ENCODE measurements around the gene KSR1. TPM values are rescaled to one million over a fixed set of nuclear protein-coding genes. Genes with fewer than 3 reads are reported as not detected.

Gene KSR1
- total and polyA plus RNA-seq, 9 of the 15 experiments (the other 6 are each of a cell fraction or from before 2014, with no cell fraction given), result 1.4 to 51.7 (median 18.4) TPM

- TF ChIP-seq ARID3A (IDR thresholded peaks at IDR 0.05; ENCODE audit: borderline replicate concordance, low read depth, low read length), result no peak
- TF ChIP-seq DMBX1 (CRISPR knock-in tag; IDR thresholded peaks at IDR 0.05; ENCODE audit: borderline replicate concordance), result peak; percentile 54; the same call in 1 of the 2 replicates
- no peak for TF ChIP-seq ZNF707 (CRISPR knock-in tag; conservative IDR thresholded peaks at IDR 0.05)
- 0 out of 4 replicates have a peak, but pooled peaks of 1 of the 2 experiments have one; percentile 39 for TF ChIP-seq RCOR1 (IDR thresholded peaks at IDR 0.05; ENCODE audit: borderline replicate concordance in 1 of 2, low read depth in 2 of 2, low read length in 2 of 2)
- no peak for TF ChIP-seq ZNF445 (CRISPR knock-in tag; IDR thresholded peaks at IDR 0.05; ENCODE audit: low read depth)
- peak; percentile 39; the same call in 1 of the 2 replicates for TF ChIP-seq ZEB2 (IDR thresholded peaks at IDR 0.05)
Measured at GRCh38 chr17:27526604-27527002, 70.4 kb downstream of the KSR1 start (continued).

- H2AFZ ChIP-seq (ENCODE audit: low read depth, low read length), result peak overlapping the region; percentile 21
- BruUV-seq (replicated peaks), result TSS peak; percentile 34
- peak; percentile 83 for FAIRE-seq
- H3K9me1 ChIP-seq (ENCODE audit: control insufficient read depth, insufficient read depth, low read length), result no peaks in the 10 kb centered on the region
- no peaks in the 10 kb centered on the region for H4K20me1 ChIP-seq (replicated peaks; ENCODE audit: control insufficient read depth, insufficient read depth, low read length)
- H3K79me2 ChIP-seq (ENCODE audit: control insufficient read depth, insufficient read depth, low read length), result peaks cover 87% of the 10 kb centered on the region
- no peaks in the 10 kb centered on the region for H3K9me3 ChIP-seq (replicated peaks; ENCODE audit: control insufficient read depth, insufficient read depth, low read depth, low read length)
- intact Hi-C loops (cut with micrococcal nuclease) (loop anchor here (2.0 kb wide), 3 partner anchors 45 to 71 kb away; no protein-coding TSS in a partner anchor), in situ Hi-C loops (cut with MboI) (no loop called here)
- CTCF ChIA-PET (ENCODE audit: low intra/inter-chr PET ratio), result no interaction called here
- H3K36me3 ChIP-seq (ENCODE audit: control insufficient read depth, insufficient read depth, low read length), result no peaks in the 10 kb centered on the region; the same call in 2 of the 3 replicates
- H3K27me3 ChIP-seq (ENCODE audit: control insufficient read depth in 2 of 2, insufficient read depth in 2 of 2, low read length in 2 of 2), result no peaks in the 10 kb centered on the region
- H3K4me3 ChIP-seq, result no peak overlapping the region
- under 1% methylated on average over 7 of the region's 7 CpGs for WGBS (ENCODE audit: insufficient coverage, low coverage, missing lambda C conversion rate)
- POLR2A ChIA-PET, result interaction anchor here (1.1 kb wide), 1 partner anchor 186 kb away, joined by 4 read pairs; no protein-coding TSS in a partner anchor
- peak; percentile 73 for ATAC-seq
- H3K4me1 ChIP-seq (replicated peaks in 1 of 2; ENCODE audit: control insufficient read depth in 2 of 2, insufficient read depth in 2 of 2, low read length in 2 of 2), result peaks cover 36 to 81% of the 10 kb centered on the region in 2 experiments
- H3K27ac ChIP-seq (ENCODE audit: extremely low read depth, low read depth, low read length), result peak overlapping the region; percentile 80
- peak; percentile 37 to 86 (median 60) for DNase-seq (ENCODE audit: extremely low read depth in 1 of 4, low spot score in 3 of 4)
- H3K4me2 ChIP-seq (ENCODE audit: insufficient read depth, low read length), result peak overlapping the region; percentile 62
- H3K9ac ChIP-seq (ENCODE audit: insufficient read depth in 1 of 2, low read depth in 2 of 2, low read length in 2 of 2), result peak overlapping the region; percentile 56 to 88
- TF ChIP-seq CTCF (IDR thresholded peaks at IDR 0.05 in 2 of 3, conservative IDR thresholded peaks at IDR 0.05 in 1 of 3; ENCODE audit: insufficient read depth in 2 of 3, low read depth in 1 of 3, low read length in 3 of 3), result peak in 2 of 3 experiments; percentile 34 to 40; a peak in 3 of 6 replicates
- no peak for TF ChIP-seq ZMIZ1 (IDR thresholded peaks at IDR 0.05; ENCODE audit: low read depth in 2 of 2, low read length in 2 of 2)
- 0 out of 2 replicates have a peak, but pooled peaks have one; percentile 19 for TF ChIP-seq ZNF239 (CRISPR knock-in tag; IDR thresholded peaks at IDR 0.05)
- no peak for TF ChIP-seq TFAM (CRISPR knock-in tag; conservative IDR thresholded peaks at IDR 0.05)
- peak; percentile 30 for TF ChIP-seq TBP (optimal IDR thresholded peaks at IDR 0.05; ENCODE audit: low read depth, low read length)
- TF ChIP-seq FOSL1 (tag; conservative IDR thresholded peaks at IDR 0.05), result 0 out of 2 replicates have a peak, but pooled peaks have one; percentile 30
- no peak for TF ChIP-seq NUFIP1 (IDR thresholded peaks at IDR 0.05; ENCODE audit: partially characterized antibody)
Measured at GRCh38 chr17:27529230-27529796, 73.1 kb downstream of the KSR1 start.
